Keratinocyte (primary cell): ENCODE data around the gene DCAF6.

ENCODE experiments used
- EZH2 ChIP-seq: IDR thresholded peaks from one replicate; pipeline ENCODE4 v1.6.1; 2012; ENCODE audit warnings: inconsistent platforms, mild to moderate bottlenecking, low read length, moderate library complexity
- TF ChIP-seq, protein P1 (sequence below), 3 experiments: IDR thresholded peaks in 1 of 3; conservative IDR thresholded peaks in 1 of 3; optimal IDR thresholded peaks in 1 of 3; 2 replicates in 2 of 3; 3 replicates in 1 of 3; pipeline versions ENCODE3 to v1.5.1; 2011; ENCODE audit warnings: low read length in 3 of 3, mild to moderate bottlenecking in 3 of 3, moderate library complexity in 2 of 3, control low read depth in 1 of 3, inconsistent platforms in 1 of 3; ENCODE audit not compliant: insufficient read depth in 2 of 3; ENCODE audit errors: extremely low read depth in 1 of 3

DNA sequence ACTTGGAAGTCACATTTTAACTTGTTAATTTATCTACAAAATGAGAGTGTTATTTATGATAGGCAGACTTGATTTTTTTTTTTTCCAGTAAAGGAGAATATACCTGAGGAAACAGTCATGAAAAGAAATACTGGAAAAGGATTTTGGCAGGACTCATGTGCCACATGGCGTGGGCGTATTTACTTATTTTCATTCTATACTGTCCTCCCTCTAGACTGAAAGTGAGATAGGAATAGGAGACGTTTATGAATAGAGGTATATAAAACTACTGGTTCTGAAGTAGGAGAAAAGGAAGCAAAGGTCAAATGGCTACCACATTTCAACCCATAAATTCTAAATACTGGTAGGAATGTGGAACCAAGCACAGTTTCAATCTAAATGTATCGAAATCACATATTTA is 95.1 kb downstream of the DCAF6 start:
- TF ChIP-seq, protein P1, sequence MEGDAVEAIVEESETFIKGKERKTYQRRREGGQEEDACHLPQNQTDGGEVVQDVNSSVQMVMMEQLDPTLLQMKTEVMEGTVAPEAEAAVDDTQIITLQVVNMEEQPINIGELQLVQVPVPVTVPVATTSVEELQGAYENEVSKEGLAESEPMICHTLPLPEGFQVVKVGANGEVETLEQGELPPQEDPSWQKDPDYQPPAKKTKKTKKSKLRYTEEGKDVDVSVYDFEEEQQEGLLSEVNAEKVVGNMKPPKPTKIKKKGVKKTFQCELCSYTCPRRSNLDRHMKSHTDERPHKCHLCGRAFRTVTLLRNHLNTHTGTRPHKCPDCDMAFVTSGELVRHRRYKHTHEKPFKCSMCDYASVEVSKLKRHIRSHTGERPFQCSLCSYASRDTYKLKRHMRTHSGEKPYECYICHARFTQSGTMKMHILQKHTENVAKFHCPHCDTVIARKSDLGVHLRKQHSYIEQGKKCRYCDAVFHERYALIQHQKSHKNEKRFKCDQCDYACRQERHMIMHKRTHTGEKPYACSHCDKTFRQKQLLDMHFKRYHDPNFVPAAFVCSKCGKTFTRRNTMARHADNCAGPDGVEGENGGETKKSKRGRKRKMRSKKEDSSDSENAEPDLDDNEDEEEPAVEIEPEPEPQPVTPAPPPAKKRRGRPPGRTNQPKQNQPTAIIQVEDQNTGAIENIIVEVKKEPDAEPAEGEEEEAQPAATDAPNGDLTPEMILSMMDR (optimal IDR thresholded peaks at IDR 0.05 in 1 of 3, IDR thresholded peaks at IDR 0.05 in 1 of 3, conservative IDR thresholded peaks at IDR 0.05 in 1 of 3; ENCODE audit: extremely low read depth in 1 of 3, insufficient read depth in 2 of 3, low read length in 3 of 3): no peak
- no peak for TF ChIP-seq EZH2
